Thyroid gland (tissue), 4 donors: ENCODE results near the gene LRRC7. TPM values are rescaled to one million over a fixed set of nuclear protein-coding genes. Genes with fewer than 3 reads are reported as not detected.

Source experiments
- DNase-seq, 2 donors: peaks; one replicate each; pipeline ENCODE4 v3.0.0-alpha.2; 2019
- H3K27ac ChIP-seq, 3 donors: fragments of 200-600 bp; sonication (generic); 1 replicate in 2 of 3; 2 replicates in 1 of 3; pipeline ENCODE4 v1.5.1; 2016 to 2019; ENCODE audit warnings: mild to moderate bottlenecking in 1 of 3, moderate library complexity in 1 of 3
- H3K27me3 ChIP-seq: fragments of 200-600 bp; sonication (generic); one replicate; pipeline ENCODE4 v1.5.1; 2019
- H3K36me3 ChIP-seq, 2 donors: fragments of 200-600 bp; sonication (generic); one replicate each; pipeline ENCODE4 v1.5.1; 2016 to 2019
- H3K4me1 ChIP-seq, 2 donors: fragments of 200-600 bp; sonication (generic); one replicate each; pipeline ENCODE4 v1.5.1; 2017 to 2019
- H3K4me3 ChIP-seq, 3 donors: fragments of 200-600 bp; sonication (generic); replicated peaks in 1 of 3; 1 replicate in 2 of 3; 2 replicates in 1 of 3; pipeline ENCODE4 v1.5.1; 2016; ENCODE audit warnings: mild to moderate bottlenecking in 1 of 3
- H3K9me3 ChIP-seq: fragments of 200-600 bp; sonication (generic); one replicate; pipeline ENCODE4 v1.5.1; 2017
- POLR2A ChIP-seq, 2 donors: fragments of 450-650 bp; IDR thresholded peaks; one replicate each; pipeline ENCODE4 v1.6.1; 2017; ENCODE audit warnings: antibody characterized with exemption in 2 of 2, mild to moderate bottlenecking in 2 of 2, moderate library complexity in 1 of 2
- WGBS, 2 donors: methylation state at CpG; one replicate each; pipeline ENCODE4 v1.1.5; 2017; 5-methylcytosine and 5-hydroxymethylcytosine counted together
- intact Hi-C: fragments of 100-400 bp; cut with DNase I; formaldehyde crosslinking; loops from one replicate; pipeline ENCODE4 v1.15.1; 2023
- total RNA-seq, 4 donors: library from RNA; depleted of rRNA; stranded (reverse); fragments of >200 nt; gene quantifications; one replicate each; pipeline ENCODE4 v1.2.3, GENCODE V29; 2016
- TF ChIP-seq, protein P1 (sequence below), 6 experiments: fragments of 200-600 bp in 3 of 6; fragments of 450-650 bp in 3 of 6; sonication (generic) in 3 of 6; IDR thresholded peaks; one replicate each; pipeline ENCODE4 v1.5.1; 2016 to 2019; ENCODE audit warnings: antibody characterized with exemption in 6 of 6, mild to moderate bottlenecking in 2 of 6, inconsistent platforms in 1 of 6, moderate library complexity in 1 of 6

The LRRC7 gene
- total RNA-seq, 4 donors from 2014 or later: 7.9 to 31.7 (median 18.7) TPM

DNA sequence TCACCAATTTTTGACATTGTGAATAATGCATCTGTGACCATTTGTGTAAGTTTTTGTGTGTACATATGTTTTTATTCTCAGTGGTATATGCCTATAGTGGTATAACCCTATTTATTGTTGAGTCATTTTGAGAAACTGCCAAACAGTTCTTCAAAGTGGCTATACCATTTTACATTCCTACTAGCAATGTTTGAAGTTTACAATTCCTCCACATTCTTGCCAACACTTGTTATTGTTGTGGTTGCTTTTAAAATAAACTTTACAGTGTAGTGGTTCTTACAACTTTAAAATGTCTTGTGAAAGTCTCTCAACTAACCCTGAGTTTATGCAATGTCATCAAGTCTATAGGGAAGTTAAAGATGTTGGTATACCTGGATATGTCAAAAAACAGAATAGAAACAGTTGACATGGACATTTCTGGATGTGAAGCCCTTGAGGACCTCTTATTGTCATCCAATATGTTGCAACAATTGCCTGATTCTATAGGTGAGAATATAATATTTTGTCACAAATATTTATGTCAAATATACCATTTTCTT, 418.2 kb downstream of the LRRC7 start:
- DNase-seq: no peak
- TF ChIP-seq POLR2A (IDR thresholded peaks at IDR 0.05): no peak
- TF ChIP-seq, protein P1, sequence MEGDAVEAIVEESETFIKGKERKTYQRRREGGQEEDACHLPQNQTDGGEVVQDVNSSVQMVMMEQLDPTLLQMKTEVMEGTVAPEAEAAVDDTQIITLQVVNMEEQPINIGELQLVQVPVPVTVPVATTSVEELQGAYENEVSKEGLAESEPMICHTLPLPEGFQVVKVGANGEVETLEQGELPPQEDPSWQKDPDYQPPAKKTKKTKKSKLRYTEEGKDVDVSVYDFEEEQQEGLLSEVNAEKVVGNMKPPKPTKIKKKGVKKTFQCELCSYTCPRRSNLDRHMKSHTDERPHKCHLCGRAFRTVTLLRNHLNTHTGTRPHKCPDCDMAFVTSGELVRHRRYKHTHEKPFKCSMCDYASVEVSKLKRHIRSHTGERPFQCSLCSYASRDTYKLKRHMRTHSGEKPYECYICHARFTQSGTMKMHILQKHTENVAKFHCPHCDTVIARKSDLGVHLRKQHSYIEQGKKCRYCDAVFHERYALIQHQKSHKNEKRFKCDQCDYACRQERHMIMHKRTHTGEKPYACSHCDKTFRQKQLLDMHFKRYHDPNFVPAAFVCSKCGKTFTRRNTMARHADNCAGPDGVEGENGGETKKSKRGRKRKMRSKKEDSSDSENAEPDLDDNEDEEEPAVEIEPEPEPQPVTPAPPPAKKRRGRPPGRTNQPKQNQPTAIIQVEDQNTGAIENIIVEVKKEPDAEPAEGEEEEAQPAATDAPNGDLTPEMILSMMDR (IDR thresholded peaks at IDR 0.05): no peak
- intact Hi-C loops: no loop called here
- Histone ChIP-seq H3K27ac (no peak overlapping the region), H3K9me3 (no peaks in the 10 kb centered on the region), H3K27me3 (no peaks in the 10 kb centered on the region), H3K4me1 (no peaks in the 10 kb centered on the region), H3K36me3 (no peaks in the 10 kb centered on the region), H3K4me3 (no peak overlapping the region)

DNA sequence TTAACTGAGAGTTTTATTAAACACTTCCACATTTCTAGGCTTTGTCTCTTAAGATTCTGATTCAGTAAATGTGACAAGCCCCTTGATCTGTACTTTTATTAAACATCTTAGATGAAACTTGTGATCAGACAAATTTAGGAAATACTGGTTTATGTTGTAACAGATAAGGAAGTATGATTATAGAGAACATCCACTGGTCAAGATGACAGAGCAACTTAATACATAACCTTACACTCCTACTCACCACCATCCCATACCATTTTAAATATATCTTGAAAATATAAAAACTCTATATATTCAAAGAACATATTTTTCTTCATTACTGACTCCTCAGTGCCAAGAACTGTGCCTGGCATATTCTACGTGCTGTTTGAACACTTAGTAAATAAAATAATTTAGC, 420.2 kb downstream of the LRRC7 start:
- H3K4me1 ChIP-seq: no peaks in the 10 kb centered on the region
- H3K4me3 ChIP-seq: no peak overlapping the region
- H3K36me3 ChIP-seq: no peaks in the 10 kb centered on the region
- TF ChIP-seq, protein P1 (IDR thresholded peaks at IDR 0.05): no peak
- no peak for TF ChIP-seq POLR2A (IDR thresholded peaks at IDR 0.05)
- H3K9me3 ChIP-seq: no peaks in the 10 kb centered on the region
- intact Hi-C loops: no loop called here
- WGBS, 2 donors: 82 to 88% methylated on average over 1 of the region's 1 CpG
- DNase-seq: no peak
- no peak overlapping the region for H3K27ac ChIP-seq
- H3K27me3 ChIP-seq: no peaks in the 10 kb centered on the region

DNA sequence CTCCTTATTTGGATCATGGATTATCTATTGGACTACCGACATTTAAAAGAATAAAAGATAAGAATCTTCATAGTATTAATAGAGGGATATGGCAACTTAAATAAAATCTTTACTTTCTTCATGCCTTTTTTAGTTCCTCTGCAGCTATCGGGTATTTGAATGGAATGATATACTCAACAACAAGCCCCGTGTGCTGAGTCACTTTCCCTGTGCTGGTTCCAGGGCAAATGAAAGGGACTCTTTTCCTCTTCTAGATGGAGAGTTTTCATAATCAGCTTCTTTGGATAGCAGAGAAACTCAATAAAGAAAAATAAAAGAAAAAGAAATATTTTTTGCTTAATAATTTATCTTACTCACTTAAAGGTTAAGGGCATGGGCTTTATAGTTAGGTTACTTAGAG, 423.9 kb downstream of the LRRC7 start:
- Histone ChIP-seq H3K27ac (no peak overlapping the region), H3K36me3 (no peaks in the 10 kb centered on the region), H3K9me3 (no peaks in the 10 kb centered on the region), H3K4me3 (no peak overlapping the region), H3K4me1 (no peaks in the 10 kb centered on the region), H3K27me3 (no peaks in the 10 kb centered on the region)
- no peak for DNase-seq
- intact Hi-C loops: no loop called here
- no peak for TF ChIP-seq POLR2A (IDR thresholded peaks at IDR 0.05)
- TF ChIP-seq, protein P1 (IDR thresholded peaks at IDR 0.05): no peak
- 82 to 88% methylated on average over 3 of the region's 3 CpGs for WGBS, 2 donors

DNA sequence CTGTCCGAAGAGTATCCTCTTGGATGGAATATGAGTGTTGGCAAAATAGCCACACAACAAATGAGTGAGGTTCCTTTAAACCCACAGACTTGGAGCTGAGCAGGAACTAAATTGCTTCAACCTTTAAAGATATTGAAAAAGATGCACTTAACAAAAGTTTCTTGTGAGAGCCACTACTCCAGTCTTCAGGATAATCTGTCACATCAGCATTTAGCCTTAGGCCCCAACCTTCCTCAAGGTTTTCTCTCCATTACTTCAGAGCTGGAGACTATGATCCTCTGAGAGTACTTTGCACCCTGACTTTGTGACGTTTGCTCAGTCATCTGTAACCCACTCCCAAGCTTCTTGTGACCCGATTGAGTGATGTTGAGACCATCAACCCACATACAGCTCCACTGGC, 424.9 kb downstream of the LRRC7 start:
- H3K9me3 ChIP-seq: no peaks in the 10 kb centered on the region
- H3K4me3 ChIP-seq: no peak overlapping the region
- TF ChIP-seq, protein P1 (IDR thresholded peaks at IDR 0.05): no peak
- TF ChIP-seq POLR2A (IDR thresholded peaks at IDR 0.05): no peak
- DNase-seq: no peak
- no peaks in the 10 kb centered on the region for H3K27me3 ChIP-seq
- no peaks in the 10 kb centered on the region for H3K36me3 ChIP-seq
- 48 to 58% methylated on average over 3 of the region's 3 CpGs for WGBS, 2 donors
- intact Hi-C loops: no loop called here
- H3K27ac ChIP-seq: no peak overlapping the region
- no peaks in the 10 kb centered on the region for H3K4me1 ChIP-seq

DNA sequence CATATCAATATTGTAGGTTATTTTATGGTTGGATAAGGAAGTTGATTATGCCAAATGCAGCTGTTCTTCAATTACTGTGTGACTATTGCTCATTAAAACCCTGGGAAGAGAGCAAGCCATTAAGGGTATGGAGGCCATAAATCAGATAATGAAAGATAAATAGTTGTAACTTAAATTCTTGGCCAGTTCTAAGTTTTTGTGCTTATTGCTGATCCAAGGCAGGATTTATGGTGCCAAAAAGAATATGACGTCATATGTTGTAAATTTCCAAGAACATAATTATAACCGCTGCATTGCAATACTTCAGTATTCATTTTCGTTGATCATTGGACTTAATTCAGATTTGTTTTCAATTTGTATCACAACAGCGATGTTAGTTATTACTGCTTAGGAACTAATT, 426.1 kb downstream of the LRRC7 start:
- DNase-seq: no peak
- H3K27ac ChIP-seq: no peak overlapping the region
- H3K9me3 ChIP-seq: no peaks in the 10 kb centered on the region
- H3K36me3 ChIP-seq: no peaks in the 10 kb centered on the region
- H3K27me3 ChIP-seq: no peaks in the 10 kb centered on the region
- intact Hi-C loops: no loop called here
- TF ChIP-seq, protein P1 (IDR thresholded peaks at IDR 0.05): no peak
- no peak for TF ChIP-seq POLR2A (IDR thresholded peaks at IDR 0.05)
- H3K4me1 ChIP-seq: no peaks in the 10 kb centered on the region
- no peak overlapping the region for H3K4me3 ChIP-seq
- WGBS, 2 donors: 80 to 83% methylated on average over 4 of the region's 4 CpGs
